Activated naive CD8-positive, alpha-beta T cell treated with anti-CD3 and anti-CD28 coated beads, Interleukin-2, amount 50 U/mL, for 16 hours (primary cell): ENCODE results near the gene FRMD3.

Experiments
- DNase-seq: peaks from one replicate; pipeline ENCODE4 v3.0.0-alpha.2; 2020; ENCODE audit warnings: low read depth, low spot score

The FRMD3 gene

GRCh38 chr9:83538172-83538889 is at the start of gene FRMD3:
FRMD3 (minus strand) TSS chr9:83538401; CDS start chr9:83538231, 170 bp downstream.
- no peak for DNase-seq

GRCh38 chr9:83584995-83585394 is 46.8 kb upstream of the FRMD3 start:
- DNase-seq = no peak

- no peak for DNase-seq
Observed at GRCh38 chr9:83583151-83584014, 45.2 kb upstream of the FRMD3 start.

GRCh38 chr9:83582029-83582428 is 43.8 kb upstream of the FRMD3 start:
- no peak for DNase-seq

GRCh38 chr9:83574482-83574881 is 36.3 kb upstream of the FRMD3 start:
- DNase-seq = no peak

- no peak for DNase-seq
Observed at GRCh38 chr9:83572524-83572923, 34.3 kb upstream of the FRMD3 start.

GRCh38 chr9:83570359-83570758 is 32.2 kb upstream of the FRMD3 start:
- DNase-seq = no peak

- DNase-seq = no peak
Observed at GRCh38 chr9:83569326-83569725, 31.1 kb upstream of the FRMD3 start.

GRCh38 chr9:83563360-83563759 is 25.2 kb upstream of the FRMD3 start:
- DNase-seq = no peak

- DNase-seq = no peak
Observed at GRCh38 chr9:83560169-83560826, 22.1 kb upstream of the FRMD3 start.

GRCh38 chr9:83557771-83558170 is 19.6 kb upstream of the FRMD3 start:
- no peak for DNase-seq

GRCh38 chr9:83557317-83557716 is 19.1 kb upstream of the FRMD3 start:
- no peak for DNase-seq

GRCh38 chr9:83554278-83554677 is 16.1 kb upstream of the FRMD3 start:
- no peak for DNase-seq

GRCh38 chr9:83544002-83544698 is 5.9 kb upstream of the FRMD3 start:
- no peak for DNase-seq

- DNase-seq = no peak
Observed at GRCh38 chr9:83538890-83539238, 663 bp upstream of the FRMD3 start.

GRCh38 chr9:83537331-83538171 is 650 bp downstream of the FRMD3 start:
- DNase-seq = no peak

GRCh38 chr9:83536332-83536731 is 1.9 kb downstream of the FRMD3 start:
- DNase-seq = no peak

- no peak for DNase-seq
Observed at GRCh38 chr9:83535736-83536135, 2.5 kb downstream of the FRMD3 start.

- no peak for DNase-seq
Observed at GRCh38 chr9:83533296-83533695, 4.9 kb downstream of the FRMD3 start.

GRCh38 chr9:83526901-83527300 is 11.3 kb downstream of the FRMD3 start:
- no peak for DNase-seq

- DNase-seq = no peak
Observed at GRCh38 chr9:83526211-83526610, 12.0 kb downstream of the FRMD3 start.
